HepG2 (cell line): ENCODE data around the gene RNF123. TPM values are rescaled to one million over a fixed set of nuclear protein-coding genes. Genes with fewer than 3 reads are reported as not detected.

ENCODE experiments used
- ATAC-seq: fragments of 200-7000 bp; cut with Tn5 transposase; 3 replicates; pipeline ENCODE4 v1.9.1; 2020; ENCODE audit warnings: mild to moderate bottlenecking, moderate library complexity
- BruUV-seq: library from RNA; stranded (reverse); fragments of 400-500 nt; replicated peaks from 2 replicates; lab custom pipeline; 2021; lab: Mats Ljungman, UMichigan
- CTCF ChIA-PET: fragments of 300-600 bp; formaldehyde crosslinking; extraction: SDS; loops from one replicate; lab custom pipeline; 2021; ENCODE audit warnings: low total read pairs, inconsistent platforms, low intra/inter-chr PET ratio; lab: Yijun Ruan, JAX
- POLR2A ChIA-PET: fragments of 350-600 bp; sonication (Branson Sonifier 250); formaldehyde crosslinking; loops from one replicate; lab custom pipeline; 2020; ENCODE audit warnings: antibody characterized with exemption, inconsistent platforms; lab: Yijun Ruan, JAX
- DNase-seq: peaks from one replicate; pipeline ENCODE4 v3.0.0-alpha.2; 2015; ENCODE audit warnings: low spot score
- FAIRE-seq: peaks from 3 replicates; lab custom pipeline; 2011; peaks lifted over from hg19 to GRCh38; lab: Jason Lieb, UNC
- H2AFZ ChIP-seq: one replicate; pipeline ENCODE4 v1.6.1; 2011; ENCODE audit warnings: low read length, inconsistent platforms
- H3K27ac ChIP-seq: fragments of 300-600 bp; 3 replicates; pipeline ENCODE4 v1.8.0; 2011; ENCODE audit warnings: mixed run types, mild to moderate bottlenecking, mixed read lengths, low read length, inconsistent platforms; ENCODE audit not compliant: insufficient read depth; ENCODE audit errors: extremely low read length
- H3K27me3 ChIP-seq, 2 experiments: fragments of 200-600 bp in 1 of 2; 2 replicates in 1 of 2; 3 replicates in 1 of 2; pipeline versions ENCODE4 v1.6.0 to v1.8.0; 2011; ENCODE audit warnings: low read length in 2 of 2, mild to moderate bottlenecking in 2 of 2, moderate library complexity in 2 of 2, inconsistent platforms in 1 of 2; ENCODE audit not compliant: insufficient read depth in 2 of 2, control insufficient read depth in 1 of 2
- H3K36me3 ChIP-seq, 2 experiments: fragments of 200-600 bp in 1 of 2; replicated peaks in 1 of 2; 2 replicates in 1 of 2; 3 replicates in 1 of 2; pipeline versions ENCODE4 v1.5.1 to v1.8.0; 2011; ENCODE audit warnings: low read length in 2 of 2, inconsistent platforms in 1 of 2; ENCODE audit not compliant: insufficient read depth in 2 of 2, control insufficient read depth in 1 of 2
- H3K4me1 ChIP-seq: 2 replicates; pipeline ENCODE4 v1.5.1; 2012; ENCODE audit warnings: low read length, inconsistent platforms; ENCODE audit not compliant: insufficient read depth
- H3K4me2 ChIP-seq: 2 replicates; pipeline ENCODE4 v1.6.0; 2011; ENCODE audit warnings: low read depth, low read length, inconsistent platforms
- H3K4me3 ChIP-seq, 3 experiments: fragments of 200-600 bp in 1 of 3; sonication (generic), shearing (Covaris generic) in 1 of 3; replicated peaks in 1 of 3; 2 replicates each; pipeline ENCODE4 v1.5.1; 2011 to 2016; ENCODE audit warnings: low read length in 3 of 3, inconsistent platforms in 2 of 3, low read depth in 2 of 3, mild to moderate bottlenecking in 2 of 3, control low read depth in 1 of 3, mixed read lengths in 1 of 3; ENCODE audit not compliant: insufficient read depth in 1 of 3
- H3K79me2 ChIP-seq: one replicate; pipeline ENCODE4 v1.6.1; 2011; ENCODE audit warnings: low read length, inconsistent platforms; ENCODE audit not compliant: insufficient read depth
- H3K9ac ChIP-seq: 2 replicates; pipeline ENCODE4 v1.6.0; 2011; ENCODE audit warnings: mild to moderate bottlenecking, low read depth, low read length, inconsistent platforms; ENCODE audit not compliant: insufficient read depth
- H3K9me3 ChIP-seq: 2 replicates; pipeline ENCODE4 v1.5.1; 2012; ENCODE audit warnings: mild to moderate bottlenecking, low read length
- H4K20me1 ChIP-seq: 2 replicates; pipeline ENCODE4 v1.6.0; 2011; ENCODE audit warnings: inconsistent platforms, mild to moderate bottlenecking, low read length, moderate library complexity; ENCODE audit not compliant: insufficient read depth
- ASH2L ChIP-seq: fragments of 300-600, 200-600 bp; sonication (generic); IDR thresholded peaks from 2 replicates; pipeline ENCODE4 v1.7.0; 2017; ENCODE audit warnings: low read depth, mild to moderate bottlenecking, moderate library complexity, mixed read lengths, low read length; ENCODE audit not compliant: insufficient read length
- HNRNPK ChIP-seq: fragments of 200-400 bp; formaldehyde crosslinking; IDR thresholded peaks from 2 replicates; pipeline ENCODE4 v1.6.1; 2018; ENCODE audit warnings: low read length, low read depth, moderate library complexity, mild to moderate bottlenecking; ENCODE audit not compliant: poor library complexity, severe bottlenecking
- NBN ChIP-seq: fragments of 450-650 bp; conservative IDR thresholded peaks from 2 replicates; pipeline ENCODE4 v1.6.1; 2017
- PHB2 ChIP-seq: fragments of 450-650 bp; IDR thresholded peaks from 2 replicates; pipeline ENCODE4 v1.6.1; 2018; ENCODE audit not compliant: partially characterized antibody
- YY1 ChIP-seq: IDR thresholded peaks from 2 replicates; pipeline ENCODE4 v1.6.1; 2011; ENCODE audit warnings: low read length, low read depth, moderate library complexity, mild to moderate bottlenecking; ENCODE audit not compliant: insufficient read depth, insufficient replicate concordance
- ZFP36 ChIP-seq: fragments of 150-350 bp; IDR thresholded peaks from 2 replicates; pipeline ENCODE4 v1.6.1; 2018; ENCODE audit warnings: borderline replicate concordance, low read length, low read depth; ENCODE audit not compliant: partially characterized antibody
- ZNF34 ChIP-seq: sonication (generic); formaldehyde crosslinking; IDR thresholded peaks from 2 replicates; pipeline ENCODE4 v1.4.0; 2020; ENCODE audit warnings: mild to moderate bottlenecking, missing genetic modification reagents, borderline replicate concordance
- ZNF879 ChIP-seq: sonication (generic); formaldehyde crosslinking; IDR thresholded peaks from 2 replicates; pipeline ENCODE4 v1.8.1; 2023; ENCODE audit warnings: missing genetic modification reagents
- WGBS: methylation state at CpG from one replicate; pipeline ENCODE4 v1.1.6; 2017; ENCODE audit warnings: low lambda C conversion rate; 5-methylcytosine and 5-hydroxymethylcytosine counted together
- in situ Hi-C: cut with HindIII; loops from 2 replicates; pipeline ENCODE4 v1.10.0; 2017; ENCODE audit warnings: low pct_unique_long_range_greater_than_20kb; ENCODE audit not compliant: extremely low pct_ligation_motif_present
- intact Hi-C: fragments of 100-400 bp; cut with micrococcal nuclease; formaldehyde crosslinking; loops from one replicate; pipeline ENCODE4 v1.10.0; 2022; ENCODE audit not compliant: unreplicated experiment
- polyA plus RNA-seq, 8 experiments: library from polyadenylated mRNA; depleted of rRNA in 3 of 8; stranded (reverse) in 7 of 8; unstranded in 1 of 8; fragments of >200 nt; fragmentation: Illumina TruSeq in 4 of 8; extraction: Trizol in 4 of 8; gene quantifications; 2 replicates each; pipeline versions ENCODE4 v1.2.1 to v1.2.3, GENCODE V29; 2011 to 2016; ENCODE audit warnings: low read depth in 4 of 8, missing spikeins in 1 of 8, mixed read lengths in 1 of 8; ENCODE audit not compliant: insufficient read depth in 1 of 8
- total RNA-seq, 5 experiments: library from RNA; depleted of rRNA; stranded (reverse); fragments of >200 nt; fragmentation: Illumina TruSeq; extraction: Trizol; gene quantifications; 2 replicates each; pipeline ENCODE4 v1.2.3, GENCODE V29; 2016; ENCODE audit warnings: low read depth in 1 of 5
- TF ChIP-seq, protein P1 (sequence below): sonication (generic); formaldehyde crosslinking; IDR thresholded peaks from 2 replicates; pipeline ENCODE4 v1.4.0; 2020; ENCODE audit warnings: missing genetic modification reagents, mild to moderate bottlenecking, borderline replicate concordance
- TF ChIP-seq, protein P2 (sequence below): sonication (generic); formaldehyde crosslinking; conservative IDR thresholded peaks from 2 replicates; pipeline ENCODE4 v1.4.0; 2020; ENCODE audit warnings: missing genetic modification reagents
- TF ChIP-seq, protein P3 (sequence below): sonication (generic); formaldehyde crosslinking; IDR thresholded peaks from 2 replicates; pipeline ENCODE4 v1.8.0; 2022; ENCODE audit warnings: missing genetic modification reagents, mild to moderate bottlenecking, borderline replicate concordance
- TF ChIP-seq, protein P4 (sequence below), 2 experiments: sonication (generic) in 1 of 2; formaldehyde crosslinking in 1 of 2; IDR thresholded peaks; 2 replicates each; pipeline versions ENCODE4 v1.5.1 to v1.6.1; 2011 to 2020; ENCODE audit warnings: borderline replicate concordance in 1 of 2, low read depth in 1 of 2, low read length in 1 of 2, mild to moderate bottlenecking in 1 of 2, missing genetic modification reagents in 1 of 2, moderate library complexity in 1 of 2

Gene RNF123
- total and polyA plus RNA-seq, 2 of the 13 experiments (the other 11 are each of a cell fraction or from before 2014, with no cell fraction given) = 29.9 to 82.2 TPM

DNA sequence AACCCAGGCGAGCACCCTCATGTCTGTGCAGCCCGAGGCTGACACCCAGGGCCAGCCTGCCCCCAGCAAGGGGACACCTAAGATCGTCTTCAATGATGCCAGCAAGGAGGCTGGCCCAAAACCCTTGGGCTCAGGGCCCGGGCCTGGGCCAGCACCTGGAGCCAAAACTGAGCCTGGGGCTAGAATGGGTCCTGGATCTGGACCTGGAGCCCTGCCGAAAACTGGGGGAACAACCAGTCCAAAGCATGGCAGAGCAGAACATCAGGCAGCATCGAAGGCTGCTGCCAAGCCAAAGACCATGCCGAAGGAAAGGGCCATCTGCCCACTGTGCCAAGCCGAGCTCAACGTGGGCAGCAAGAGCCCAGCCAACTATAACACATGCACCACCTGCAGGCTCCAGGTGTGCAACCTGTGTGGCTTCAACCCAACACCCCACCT, 46.6 kb upstream of the RNF123 start:
- WGBS = 93% methylated on average over 5 of the region's 9 CpGs
- in situ Hi-C loops = no loop called here
- CTCF ChIA-PET = no interaction called here

DNA sequence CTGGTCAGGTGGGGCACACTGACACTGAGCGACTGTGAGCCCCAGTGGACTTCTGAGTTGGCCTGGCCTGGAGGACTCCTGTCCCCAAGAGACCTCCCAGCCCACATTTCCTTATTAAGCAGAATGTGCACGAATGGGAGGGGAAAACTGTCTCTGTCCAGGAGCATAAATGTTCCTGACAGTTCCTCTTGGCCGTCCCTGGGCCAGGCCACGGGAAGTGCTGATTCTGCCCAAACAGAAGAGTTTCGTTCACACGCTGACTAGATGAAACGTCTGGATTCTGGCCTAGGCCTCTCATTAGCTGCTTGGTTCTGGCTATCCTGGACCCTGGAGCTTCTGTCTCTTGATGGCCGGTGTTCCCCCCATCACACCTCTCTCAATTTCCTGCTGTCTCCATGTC, 44.7 kb upstream of the RNF123 start:
- no peak overlapping the region for H3K4me3 ChIP-seq
- DNase-seq (no peak), FAIRE-seq (no peak), ATAC-seq (no peak)
- no peaks in the 10 kb centered on the region for H3K9me3 ChIP-seq
- H2AFZ ChIP-seq = no peak overlapping the region
- CTCF ChIA-PET = no interaction called here
- H3K36me3 ChIP-seq = no peaks in the 10 kb centered on the region; a peak in 2 of 5 replicates
- POLR2A ChIA-PET = no interaction called here
- H4K20me1 ChIP-seq = no peaks in the 10 kb centered on the region
- intact Hi-C loops = no loop called here
- no peak overlapping the region for H3K27ac ChIP-seq
- BruUV-seq = no TSS peak
- H3K9ac ChIP-seq = no peak overlapping the region
- no peaks in the 10 kb centered on the region for H3K27me3 ChIP-seq
- H3K4me2 ChIP-seq = no peak overlapping the region
- 93% methylated on average over 6 of the region's 8 CpGs for WGBS
- in situ Hi-C loops = no loop called here
- peaks cover 26% of the 10 kb centered on the region for H3K4me1 ChIP-seq
- no peaks in the 10 kb centered on the region for H3K79me2 ChIP-seq
- TF ChIP-seq, protein P1, sequence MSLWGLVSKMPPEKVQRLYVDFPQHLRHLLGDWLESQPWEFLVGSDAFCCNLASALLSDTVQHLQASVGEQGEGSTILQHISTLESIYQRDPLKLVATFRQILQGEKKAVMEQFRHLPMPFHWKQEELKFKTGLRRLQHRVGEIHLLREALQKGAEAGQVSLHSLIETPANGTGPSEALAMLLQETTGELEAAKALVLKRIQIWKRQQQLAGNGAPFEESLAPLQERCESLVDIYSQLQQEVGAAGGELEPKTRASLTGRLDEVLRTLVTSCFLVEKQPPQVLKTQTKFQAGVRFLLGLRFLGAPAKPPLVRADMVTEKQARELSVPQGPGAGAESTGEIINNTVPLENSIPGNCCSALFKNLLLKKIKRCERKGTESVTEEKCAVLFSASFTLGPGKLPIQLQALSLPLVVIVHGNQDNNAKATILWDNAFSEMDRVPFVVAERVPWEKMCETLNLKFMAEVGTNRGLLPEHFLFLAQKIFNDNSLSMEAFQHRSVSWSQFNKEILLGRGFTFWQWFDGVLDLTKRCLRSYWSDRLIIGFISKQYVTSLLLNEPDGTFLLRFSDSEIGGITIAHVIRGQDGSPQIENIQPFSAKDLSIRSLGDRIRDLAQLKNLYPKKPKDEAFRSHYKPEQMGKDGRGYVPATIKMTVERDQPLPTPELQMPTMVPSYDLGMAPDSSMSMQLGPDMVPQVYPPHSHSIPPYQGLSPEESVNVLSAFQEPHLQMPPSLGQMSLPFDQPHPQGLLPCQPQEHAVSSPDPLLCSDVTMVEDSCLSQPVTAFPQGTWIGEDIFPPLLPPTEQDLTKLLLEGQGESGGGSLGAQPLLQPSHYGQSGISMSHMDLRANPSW (CRISPR knock-in tag) = no peak
- no peak for TF ChIP-seq ASH2L
- TF ChIP-seq, protein P2, sequence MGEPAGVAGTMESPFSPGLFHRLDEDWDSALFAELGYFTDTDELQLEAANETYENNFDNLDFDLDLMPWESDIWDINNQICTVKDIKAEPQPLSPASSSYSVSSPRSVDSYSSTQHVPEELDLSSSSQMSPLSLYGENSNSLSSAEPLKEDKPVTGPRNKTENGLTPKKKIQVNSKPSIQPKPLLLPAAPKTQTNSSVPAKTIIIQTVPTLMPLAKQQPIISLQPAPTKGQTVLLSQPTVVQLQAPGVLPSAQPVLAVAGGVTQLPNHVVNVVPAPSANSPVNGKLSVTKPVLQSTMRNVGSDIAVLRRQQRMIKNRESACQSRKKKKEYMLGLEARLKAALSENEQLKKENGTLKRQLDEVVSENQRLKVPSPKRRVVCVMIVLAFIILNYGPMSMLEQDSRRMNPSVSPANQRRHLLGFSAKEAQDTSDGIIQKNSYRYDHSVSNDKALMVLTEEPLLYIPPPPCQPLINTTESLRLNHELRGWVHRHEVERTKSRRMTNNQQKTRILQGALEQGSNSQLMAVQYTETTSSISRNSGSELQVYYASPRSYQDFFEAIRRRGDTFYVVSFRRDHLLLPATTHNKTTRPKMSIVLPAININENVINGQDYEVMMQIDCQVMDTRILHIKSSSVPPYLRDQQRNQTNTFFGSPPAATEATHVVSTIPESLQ (CRISPR knock-in tag) = no peak
- TF ChIP-seq, protein P3, sequence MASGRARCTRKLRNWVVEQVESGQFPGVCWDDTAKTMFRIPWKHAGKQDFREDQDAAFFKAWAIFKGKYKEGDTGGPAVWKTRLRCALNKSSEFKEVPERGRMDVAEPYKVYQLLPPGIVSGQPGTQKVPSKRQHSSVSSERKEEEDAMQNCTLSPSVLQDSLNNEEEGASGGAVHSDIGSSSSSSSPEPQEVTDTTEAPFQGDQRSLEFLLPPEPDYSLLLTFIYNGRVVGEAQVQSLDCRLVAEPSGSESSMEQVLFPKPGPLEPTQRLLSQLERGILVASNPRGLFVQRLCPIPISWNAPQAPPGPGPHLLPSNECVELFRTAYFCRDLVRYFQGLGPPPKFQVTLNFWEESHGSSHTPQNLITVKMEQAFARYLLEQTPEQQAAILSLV (CRISPR knock-in tag) = no peak
- TF ChIP-seq, protein P4, sequence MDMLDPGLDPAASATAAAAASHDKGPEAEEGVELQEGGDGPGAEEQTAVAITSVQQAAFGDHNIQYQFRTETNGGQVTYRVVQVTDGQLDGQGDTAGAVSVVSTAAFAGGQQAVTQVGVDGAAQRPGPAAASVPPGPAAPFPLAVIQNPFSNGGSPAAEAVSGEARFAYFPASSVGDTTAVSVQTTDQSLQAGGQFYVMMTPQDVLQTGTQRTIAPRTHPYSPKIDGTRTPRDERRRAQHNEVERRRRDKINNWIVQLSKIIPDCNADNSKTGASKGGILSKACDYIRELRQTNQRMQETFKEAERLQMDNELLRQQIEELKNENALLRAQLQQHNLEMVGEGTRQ (IDR thresholded peaks at IDR 0.05; ENCODE audit: low read depth, low read length) = no peak
- TF ChIP-seq, protein P4 (CRISPR knock-in tag; IDR thresholded peaks at IDR 0.05; ENCODE audit: borderline replicate concordance) = no peak

More for the DNA sequence above, 46.6 kb upstream of the RNF123 start:
- H4K20me1 ChIP-seq = no peaks in the 10 kb centered on the region
- intact Hi-C loops = no loop called here
- no peak overlapping the region for H3K4me2 ChIP-seq
- no peaks in the 10 kb centered on the region for H3K27me3 ChIP-seq
- no peaks in the 10 kb centered on the region; a peak in 2 of 5 replicates for H3K36me3 ChIP-seq
- POLR2A ChIA-PET = no interaction called here
- no peak overlapping the region for H3K9ac ChIP-seq
- H3K9me3 ChIP-seq = no peaks in the 10 kb centered on the region
- no peak overlapping the region for H3K27ac ChIP-seq
- ATAC-seq = no peak
- no TSS peak for BruUV-seq
- TF ChIP-seq NBN (no peak), ZNF34 (CRISPR knock-in tag) (no peak), ZNF879 (CRISPR knock-in tag) (no peak), HNRNPK (no peak), PHB2 (no peak), ZFP36 (no peak), YY1 (no peak)
- peaks cover 6% of the 10 kb centered on the region for H3K4me1 ChIP-seq
- no peak for FAIRE-seq
- no peak overlapping the region for H3K4me3 ChIP-seq
- H2AFZ ChIP-seq = no peak overlapping the region
- H3K79me2 ChIP-seq = no peaks in the 10 kb centered on the region
- no peak for DNase-seq
